WTC11 (cell line): ENCODE data around the gene HSPA4. TPM values are rescaled to one million over a fixed set of nuclear protein-coding genes. Genes with fewer than 3 reads are reported as not detected.

Experiments used
- ATAC-seq: fragments of 200-7000 bp; cut with Tn5 transposase; 2 replicates; pipeline ENCODE4 v1.10.0; 2021; ENCODE audit warnings: mild to moderate bottlenecking, moderate library complexity
- CTCF ChIA-PET: fragments of 300-600 bp; sonication (Branson Sonifier 250); formaldehyde crosslinking; loops from one replicate; lab custom pipeline; 2021; ENCODE audit warnings: antibody characterized with exemption; lab: Charles Lee
- POLR2A ChIA-PET: fragments of 350-600 bp; sonication (Branson Sonifier 250); formaldehyde crosslinking; loops from one replicate; lab custom pipeline; 2021; ENCODE audit warnings: antibody characterized with exemption; lab: Charles Lee
- DNase-seq: peaks from one replicate; pipeline ENCODE4 v3.0.0; 2021; ENCODE audit warnings: low spot score
- H3K27ac Mint-ChIP-seq: 2 replicates; pipeline ENCODE4 v1.8.0; 2021; ENCODE audit warnings: mixed read lengths
- H3K27me3 Mint-ChIP-seq: 2 replicates; pipeline ENCODE4 v1.8.0; 2021; ENCODE audit warnings: low read depth, mild to moderate bottlenecking, moderate library complexity, mixed read lengths
- H3K36me3 Mint-ChIP-seq: 2 replicates; pipeline ENCODE4 v1.8.0; 2021; ENCODE audit warnings: mixed read lengths
- H3K4me1 Mint-ChIP-seq: 2 replicates; pipeline ENCODE4 v1.8.0; 2022; ENCODE audit warnings: mixed read lengths
- H3K4me3 Mint-ChIP-seq: 2 replicates; pipeline ENCODE4 v1.8.0; 2021; ENCODE audit warnings: mild to moderate bottlenecking, moderate library complexity, mixed read lengths
- H3K9me3 Mint-ChIP-seq: 2 replicates; pipeline ENCODE4 v1.8.0; 2021; ENCODE audit warnings: mixed read lengths
- ATF1 ChIP-seq: sonication (generic); formaldehyde crosslinking; IDR thresholded peaks from 2 replicates; pipeline ENCODE4 v1.8.1; 2023; ENCODE audit warnings: mild to moderate bottlenecking, moderate library complexity, missing genetic modification reagents
- CREM ChIP-seq: sonication (generic); formaldehyde crosslinking; IDR thresholded peaks from 2 replicates; pipeline ENCODE4 v1.8.1; 2022; ENCODE audit warnings: mild to moderate bottlenecking, missing genetic modification reagents, moderate library complexity
- ESRRA ChIP-seq: sonication (generic); formaldehyde crosslinking; IDR thresholded peaks from 2 replicates; pipeline ENCODE4 v1.8.1; 2022; ENCODE audit warnings: mild to moderate bottlenecking, missing genetic modification reagents, borderline replicate concordance
- FOXP4 ChIP-seq: sonication (generic); formaldehyde crosslinking; IDR thresholded peaks from 2 replicates; pipeline ENCODE4 v1.8.0; 2022; ENCODE audit warnings: mild to moderate bottlenecking, missing genetic modification reagents
- GTF2I ChIP-seq: fragments of 250-450 bp; sonication (Bioruptor Pico); conservative IDR thresholded peaks from 2 replicates; pipeline ENCODE4 v1.4.0; 2021; ENCODE audit warnings: mild to moderate bottlenecking
- MXD4 ChIP-seq: fragments of 250-450 bp; sonication (Bioruptor Pico); IDR thresholded peaks from 2 replicates; pipeline ENCODE4 v1.8.0; 2021; ENCODE audit warnings: mild to moderate bottlenecking, moderate library complexity, borderline replicate concordance
- MYBL2 ChIP-seq: sonication (generic); formaldehyde crosslinking; IDR thresholded peaks from 2 replicates; pipeline ENCODE4 v1.8.1; 2023; ENCODE audit warnings: mild to moderate bottlenecking, moderate library complexity, missing genetic modification reagents
- NFE2L1 ChIP-seq: sonication (generic); formaldehyde crosslinking; IDR thresholded peaks from 2 replicates; pipeline ENCODE4 v1.8.1; 2023; ENCODE audit warnings: missing genetic modification reagents
- NR3C1 ChIP-seq: sonication (generic); formaldehyde crosslinking; conservative IDR thresholded peaks from 2 replicates; pipeline ENCODE4 v1.8.1; 2023; ENCODE audit warnings: low read depth, mild to moderate bottlenecking, missing genetic modification reagents
- OVOL2 ChIP-seq: fragments of 250-450 bp; sonication (Bioruptor Pico); IDR thresholded peaks from 2 replicates; pipeline ENCODE4 v1.9.0; 2021; ENCODE audit warnings: mild to moderate bottlenecking, borderline replicate concordance
- RELA ChIP-seq: sonication (generic); formaldehyde crosslinking; IDR thresholded peaks from 2 replicates; pipeline ENCODE4 v1.8.1; 2022; ENCODE audit warnings: missing genetic modification reagents, mild to moderate bottlenecking, borderline replicate concordance
- ZMAT4 ChIP-seq: fragments of 250-450 bp; sonication (Bioruptor Pico); IDR thresholded peaks from 2 replicates; pipeline ENCODE4 v1.9.0; 2021; ENCODE audit warnings: mild to moderate bottlenecking
- ZNF219 ChIP-seq: sonication (generic); formaldehyde crosslinking; IDR thresholded peaks from 2 replicates; pipeline ENCODE4 v1.8.0; 2023; ENCODE audit warnings: missing genetic modification reagents, mild to moderate bottlenecking, borderline replicate concordance
- ZNF263 ChIP-seq: sonication (generic); formaldehyde crosslinking; IDR thresholded peaks from 2 replicates; pipeline ENCODE4 v1.8.1; 2022; ENCODE audit warnings: low read depth, mild to moderate bottlenecking, moderate library complexity, missing genetic modification reagents
- ZNF281 ChIP-seq: sonication (generic); formaldehyde crosslinking; IDR thresholded peaks from 2 replicates; pipeline ENCODE4 v1.8.0; 2023; ENCODE audit warnings: mild to moderate bottlenecking, missing genetic modification reagents
- ZNF396 ChIP-seq: fragments of 250-450 bp; sonication (Bioruptor Pico); IDR thresholded peaks from 2 replicates; pipeline ENCODE4 v1.8.0; 2021; ENCODE audit warnings: mild to moderate bottlenecking, moderate library complexity, borderline replicate concordance
- ZNF423 ChIP-seq: fragments of 250-450 bp; sonication (Bioruptor Pico); IDR thresholded peaks from 2 replicates; pipeline ENCODE4 v2.1.2; 2022; ENCODE audit warnings: mild to moderate bottlenecking, moderate library complexity
- total RNA-seq: library from RNA; stranded (reverse); gene quantifications from 3 replicates; pipeline ENCODE4 v1.2.3, GENCODE V29; 2021
- TF ChIP-seq, protein P1 (sequence below): fragments of 250-450 bp; sonication (Bioruptor Pico); IDR thresholded peaks from 2 replicates; pipeline ENCODE4 v1.9.0; 2021; ENCODE audit warnings: mild to moderate bottlenecking, borderline replicate concordance
- TF ChIP-seq, protein P2 (sequence below): sonication (generic); formaldehyde crosslinking; IDR thresholded peaks from 2 replicates; pipeline ENCODE4 v1.8.1; 2023; ENCODE audit warnings: mild to moderate bottlenecking, missing genetic modification reagents, moderate library complexity
- TF ChIP-seq, protein P3 (sequence below): sonication (generic); formaldehyde crosslinking; IDR thresholded peaks from 2 replicates; pipeline ENCODE4 v1.8.1; 2022; ENCODE audit warnings: mild to moderate bottlenecking, moderate library complexity, missing genetic modification reagents
- TF ChIP-seq, protein P4 (sequence below): sonication (generic); formaldehyde crosslinking; IDR thresholded peaks from 2 replicates; pipeline ENCODE4 v1.8.0; 2023; ENCODE audit warnings: missing genetic modification reagents

HSPA4 gene
- total RNA-seq, 1 experiment from 2014 or later = 363 TPM

DNA sequence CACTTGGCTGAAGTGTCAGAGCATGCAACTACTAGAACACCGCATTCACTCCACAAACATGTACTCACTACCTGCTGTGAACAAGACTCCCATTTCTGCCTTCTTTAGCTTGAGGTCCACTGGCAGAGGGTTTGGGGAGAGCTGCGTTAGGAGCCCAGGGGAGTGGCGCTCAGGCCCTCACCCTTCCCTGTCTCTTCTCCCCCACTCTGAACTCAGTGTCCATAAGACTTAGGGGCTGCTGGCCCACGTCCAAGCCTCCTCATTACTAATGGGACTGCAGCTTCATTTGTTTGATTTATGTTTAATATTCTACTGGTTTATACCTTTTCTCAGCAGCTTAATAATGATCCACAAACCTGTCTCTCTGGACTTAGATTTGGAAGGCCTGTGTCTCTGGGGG is 70.9 kb downstream of the HSPA4 start (continued):
- no peak for TF ChIP-seq ESRRA
- TF ChIP-seq ZNF263 (CRISPR knock-in tag) = no peak
- no peak for TF ChIP-seq MXD4 (CRISPR knock-in tag)
- no peak for TF ChIP-seq MYBL2 (CRISPR knock-in tag)
- no peak for TF ChIP-seq ZNF423 (CRISPR knock-in tag)

DNA sequence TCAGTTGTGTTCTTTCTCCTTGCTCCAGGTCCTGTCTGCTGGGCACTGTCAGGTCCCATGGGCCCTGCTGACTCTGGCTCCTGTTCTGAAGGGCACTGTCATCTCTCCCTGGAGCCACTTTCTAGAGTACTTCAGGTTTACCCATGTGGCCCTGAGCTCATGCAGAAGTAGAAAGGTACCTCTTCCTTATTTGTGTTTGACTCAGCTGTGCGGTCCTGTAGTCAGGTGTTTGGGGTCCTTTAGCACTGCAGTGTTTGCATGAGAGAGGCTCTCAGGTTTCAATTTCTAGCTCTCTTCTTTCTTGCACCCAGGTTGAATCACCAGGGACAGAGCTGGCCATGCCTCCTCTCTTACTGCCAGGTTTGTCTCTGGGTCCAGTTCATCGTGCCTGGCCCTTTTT is 71.5 kb downstream of the HSPA4 start:
- POLR2A ChIA-PET = no interaction called here
- ATAC-seq (no peak), DNase-seq (no peak)
- H3K9me3 Mint-ChIP-seq = no peaks in the 10 kb centered on the region
- TF ChIP-seq FOXP4 (CRISPR knock-in tag) (no peak), ZNF396 (CRISPR knock-in tag) (no peak), NR3C1 (no peak), RELA (CRISPR knock-in tag) (no peak), GTF2I (no peak), OVOL2 (CRISPR knock-in tag) (no peak)
- TF ChIP-seq, protein P1, sequence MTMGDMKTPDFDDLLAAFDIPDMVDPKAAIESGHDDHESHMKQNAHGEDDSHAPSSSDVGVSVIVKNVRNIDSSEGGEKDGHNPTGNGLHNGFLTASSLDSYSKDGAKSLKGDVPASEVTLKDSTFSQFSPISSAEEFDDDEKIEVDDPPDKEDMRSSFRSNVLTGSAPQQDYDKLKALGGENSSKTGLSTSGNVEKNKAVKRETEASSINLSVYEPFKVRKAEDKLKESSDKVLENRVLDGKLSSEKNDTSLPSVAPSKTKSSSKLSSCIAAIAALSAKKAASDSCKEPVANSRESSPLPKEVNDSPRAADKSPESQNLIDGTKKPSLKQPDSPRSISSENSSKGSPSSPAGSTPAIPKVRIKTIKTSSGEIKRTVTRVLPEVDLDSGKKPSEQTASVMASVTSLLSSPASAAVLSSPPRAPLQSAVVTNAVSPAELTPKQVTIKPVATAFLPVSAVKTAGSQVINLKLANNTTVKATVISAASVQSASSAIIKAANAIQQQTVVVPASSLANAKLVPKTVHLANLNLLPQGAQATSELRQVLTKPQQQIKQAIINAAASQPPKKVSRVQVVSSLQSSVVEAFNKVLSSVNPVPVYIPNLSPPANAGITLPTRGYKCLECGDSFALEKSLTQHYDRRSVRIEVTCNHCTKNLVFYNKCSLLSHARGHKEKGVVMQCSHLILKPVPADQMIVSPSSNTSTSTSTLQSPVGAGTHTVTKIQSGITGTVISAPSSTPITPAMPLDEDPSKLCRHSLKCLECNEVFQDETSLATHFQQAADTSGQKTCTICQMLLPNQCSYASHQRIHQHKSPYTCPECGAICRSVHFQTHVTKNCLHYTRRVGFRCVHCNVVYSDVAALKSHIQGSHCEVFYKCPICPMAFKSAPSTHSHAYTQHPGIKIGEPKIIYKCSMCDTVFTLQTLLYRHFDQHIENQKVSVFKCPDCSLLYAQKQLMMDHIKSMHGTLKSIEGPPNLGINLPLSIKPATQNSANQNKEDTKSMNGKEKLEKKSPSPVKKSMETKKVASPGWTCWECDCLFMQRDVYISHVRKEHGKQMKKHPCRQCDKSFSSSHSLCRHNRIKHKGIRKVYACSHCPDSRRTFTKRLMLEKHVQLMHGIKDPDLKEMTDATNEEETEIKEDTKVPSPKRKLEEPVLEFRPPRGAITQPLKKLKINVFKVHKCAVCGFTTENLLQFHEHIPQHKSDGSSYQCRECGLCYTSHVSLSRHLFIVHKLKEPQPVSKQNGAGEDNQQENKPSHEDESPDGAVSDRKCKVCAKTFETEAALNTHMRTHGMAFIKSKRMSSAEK (CRISPR knock-in tag) = no peak
- no peak overlapping the region for H3K27ac Mint-ChIP-seq
- no peaks in the 10 kb centered on the region for H3K36me3 Mint-ChIP-seq
- no peak overlapping the region for H3K4me3 Mint-ChIP-seq
- no peaks in the 10 kb centered on the region for H3K4me1 Mint-ChIP-seq
- peaks cover 5% of the 10 kb centered on the region; the same call in 1 of the 2 replicates for H3K27me3 Mint-ChIP-seq
- CTCF ChIA-PET = interaction anchor here (0.7 kb wide), 1 partner anchor 125 kb away, joined by 4 read pairs; no protein-coding TSS in a partner anchor

- ATAC-seq (no peak), DNase-seq (no peak)
- no peak overlapping the region for H3K4me3 Mint-ChIP-seq
- H3K9me3 Mint-ChIP-seq = no peaks in the 10 kb centered on the region
- POLR2A ChIA-PET = no interaction called here
- CTCF ChIA-PET = interaction anchor here (1.0 kb wide), 1 partner anchor 123 kb away, joined by 5 read pairs; no protein-coding TSS in a partner anchor
- no peaks in the 10 kb centered on the region for H3K36me3 Mint-ChIP-seq
- peaks cover 5% of the 10 kb centered on the region; the same call in 1 of the 2 replicates for H3K27me3 Mint-ChIP-seq
- no peaks in the 10 kb centered on the region for H3K4me1 Mint-ChIP-seq
- H3K27ac Mint-ChIP-seq = no peak overlapping the region
- TF ChIP-seq, protein P2, sequence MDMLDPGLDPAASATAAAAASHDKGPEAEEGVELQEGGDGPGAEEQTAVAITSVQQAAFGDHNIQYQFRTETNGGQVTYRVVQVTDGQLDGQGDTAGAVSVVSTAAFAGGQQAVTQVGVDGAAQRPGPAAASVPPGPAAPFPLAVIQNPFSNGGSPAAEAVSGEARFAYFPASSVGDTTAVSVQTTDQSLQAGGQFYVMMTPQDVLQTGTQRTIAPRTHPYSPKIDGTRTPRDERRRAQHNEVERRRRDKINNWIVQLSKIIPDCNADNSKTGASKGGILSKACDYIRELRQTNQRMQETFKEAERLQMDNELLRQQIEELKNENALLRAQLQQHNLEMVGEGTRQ (CRISPR knock-in tag) = no peak
- TF ChIP-seq CREM (CRISPR knock-in tag) = no peak
- no peak for TF ChIP-seq ATF1 (CRISPR knock-in tag)
- no peak for TF ChIP-seq NFE2L1 (CRISPR knock-in tag)
- no peak for TF ChIP-seq RELA (CRISPR knock-in tag)
- no peak for TF ChIP-seq ZNF219
- no peak for TF ChIP-seq ZNF281
- TF ChIP-seq, protein P3, sequence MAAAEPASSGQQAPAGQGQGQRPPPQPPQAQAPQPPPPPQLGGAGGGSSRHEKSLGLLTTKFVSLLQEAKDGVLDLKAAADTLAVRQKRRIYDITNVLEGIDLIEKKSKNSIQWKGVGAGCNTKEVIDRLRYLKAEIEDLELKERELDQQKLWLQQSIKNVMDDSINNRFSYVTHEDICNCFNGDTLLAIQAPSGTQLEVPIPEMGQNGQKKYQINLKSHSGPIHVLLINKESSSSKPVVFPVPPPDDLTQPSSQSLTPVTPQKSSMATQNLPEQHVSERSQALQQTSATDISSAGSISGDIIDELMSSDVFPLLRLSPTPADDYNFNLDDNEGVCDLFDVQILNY = no peak
- no peak for TF ChIP-seq GTF2I
- no peak for TF ChIP-seq ZMAT4
- TF ChIP-seq, protein P4, sequence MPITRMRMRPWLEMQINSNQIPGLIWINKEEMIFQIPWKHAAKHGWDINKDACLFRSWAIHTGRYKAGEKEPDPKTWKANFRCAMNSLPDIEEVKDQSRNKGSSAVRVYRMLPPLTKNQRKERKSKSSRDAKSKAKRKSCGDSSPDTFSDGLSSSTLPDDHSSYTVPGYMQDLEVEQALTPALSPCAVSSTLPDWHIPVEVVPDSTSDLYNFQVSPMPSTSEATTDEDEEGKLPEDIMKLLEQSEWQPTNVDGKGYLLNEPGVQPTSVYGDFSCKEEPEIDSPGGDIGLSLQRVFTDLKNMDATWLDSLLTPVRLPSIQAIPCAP = no peak
Observed at GRCh38 chr5:133124891-133125290, 73.1 kb downstream of the HSPA4 start.
